Stimulated activated CD4-positive, alpha-beta T cell treated with anti-CD3 and anti-CD28 coated beads, Interleukin-4, amount 100 ng/mL, for 24 hours (primary cell): ENCODE data around the gene NELFB.
A peak's percentile ranks its signal among the peaks of the same experiment; 100 is the strongest.

Experiments
- DNase-seq: peaks from one replicate; pipeline ENCODE4 v3.0.0-alpha.2; 2020

Gene NELFB

DNA sequence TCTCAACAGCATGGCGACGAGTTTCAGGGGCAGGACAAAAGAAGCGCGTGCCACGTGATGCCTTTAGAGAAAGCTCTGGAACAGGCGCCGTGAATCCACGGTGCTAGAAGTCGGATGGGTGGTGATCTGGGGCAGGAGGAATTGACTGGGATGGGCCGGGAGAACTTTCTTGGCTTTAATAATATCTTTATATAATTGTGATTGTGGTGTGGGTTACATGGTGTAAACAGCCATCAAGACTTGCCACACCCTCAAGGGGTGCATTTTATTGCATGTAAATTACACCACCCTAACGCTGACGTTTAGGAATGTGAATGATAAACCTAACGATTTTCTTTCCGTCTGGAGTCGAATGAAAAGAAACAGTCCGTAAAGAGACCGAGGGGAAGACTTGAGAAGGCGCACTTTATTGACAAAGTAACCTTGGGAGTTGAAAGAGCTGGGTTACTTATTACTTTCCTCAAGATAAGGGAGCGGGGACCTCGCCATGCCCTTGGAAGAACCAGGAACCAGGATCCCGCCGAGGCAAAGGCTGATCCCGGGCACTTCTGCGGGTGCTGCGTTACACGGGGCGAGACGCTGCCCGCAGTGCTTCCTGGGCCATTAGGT lies 38.5 kb downstream of the NELFB start:
- no peak for DNase-seq

DNA sequence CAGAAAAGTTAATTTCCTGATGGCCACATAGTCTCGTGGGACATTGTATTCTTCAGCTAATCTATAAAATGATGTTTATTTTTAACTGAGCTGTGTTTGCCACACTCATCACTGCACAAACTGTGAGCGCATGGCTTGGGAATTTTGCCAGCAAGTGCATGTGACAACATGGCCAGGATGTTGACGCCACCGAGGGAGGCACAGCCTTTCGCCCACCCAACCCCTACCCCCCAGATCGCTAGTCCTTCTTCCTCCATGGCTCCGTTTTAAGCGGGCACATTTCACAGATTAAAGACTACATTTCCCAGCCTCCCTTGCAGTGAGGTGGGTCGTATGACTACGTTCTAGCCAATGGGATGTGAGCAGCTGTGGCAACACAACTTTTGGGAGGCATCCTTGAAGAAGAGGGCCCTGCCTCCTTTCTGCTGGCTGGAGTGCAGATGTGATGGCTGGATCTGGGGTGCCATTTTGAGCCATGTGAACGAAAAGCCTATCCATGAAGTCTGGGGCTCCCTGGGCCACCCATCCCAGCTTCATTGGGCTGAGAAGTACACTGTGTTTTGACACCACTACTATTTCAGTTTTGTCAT lies 39.1 kb downstream of the NELFB start:
- no peak for DNase-seq

GRCh38 chr9:137294681-137295237 lies 39.6 kb downstream of the NELFB start:
- DNase-seq, result no peak

GRCh38 chr9:137295238-137295811 lies 40.2 kb downstream of the NELFB start:
- DNase-seq, result peak; percentile 46

GRCh38 chr9:137295849-137296669 lies 40.9 kb downstream of the NELFB start:
- DNase-seq, result no peak

DNA sequence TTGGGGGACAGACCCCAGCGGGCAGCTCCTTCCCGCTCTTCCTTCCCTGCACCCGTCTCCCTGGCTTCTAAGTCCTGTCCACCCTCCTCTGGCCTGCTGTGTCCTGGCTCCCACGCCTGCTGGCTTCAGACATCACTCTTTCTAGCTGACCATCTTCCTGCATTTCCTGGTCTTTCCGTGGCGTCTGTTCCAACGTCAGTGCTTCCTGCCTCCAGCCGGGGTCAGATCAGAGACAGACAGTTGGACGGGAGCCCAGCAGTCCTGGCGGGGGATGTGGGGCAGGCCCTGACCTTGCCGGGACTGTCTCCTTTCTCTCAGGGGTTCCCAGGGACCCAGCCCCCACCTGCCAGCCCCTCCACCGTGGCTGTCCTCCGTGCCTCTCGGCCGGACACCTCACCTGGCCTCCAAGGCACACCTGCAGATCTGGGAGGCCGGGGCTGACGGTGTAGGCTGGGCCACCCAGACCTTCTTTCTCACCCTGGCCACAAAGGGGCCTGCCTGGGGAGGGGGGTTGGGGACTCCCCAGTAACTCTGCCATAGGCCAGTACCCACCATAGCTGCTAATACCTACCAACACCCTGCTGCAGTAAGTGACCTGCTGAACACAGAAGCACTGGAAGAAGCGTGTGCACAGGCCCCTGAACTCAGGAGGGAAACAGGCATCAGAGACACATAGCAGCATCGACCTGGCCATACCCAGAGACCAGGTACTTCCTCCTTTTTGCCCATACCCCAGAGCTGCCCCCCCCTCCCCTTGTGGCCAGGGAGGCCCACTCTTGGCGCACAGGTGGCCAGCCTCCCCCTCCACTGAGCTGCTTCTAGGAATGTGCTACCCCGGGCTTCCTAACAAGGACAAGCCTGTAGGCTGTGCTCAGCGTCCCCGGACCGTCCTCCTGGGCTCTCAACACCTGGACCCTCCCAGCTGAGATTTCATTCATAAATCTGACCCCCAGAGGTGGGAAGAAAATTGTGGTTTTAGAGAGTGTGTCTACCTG lies 41.8 kb downstream of the NELFB start:
- no peak for DNase-seq

GRCh38 chr9:137297966-137298365 lies 42.8 kb downstream of the NELFB start:
- no peak for DNase-seq

GRCh38 chr9:137298401-137299202 lies 43.5 kb downstream of the NELFB start:
- no peak for DNase-seq

- no peak for DNase-seq
Observed at GRCh38 chr9:137299203-137299565, 44.1 kb downstream of the NELFB start.

GRCh38 chr9:137299938-137300337 lies 44.8 kb downstream of the NELFB start:
- no peak for DNase-seq

DNA sequence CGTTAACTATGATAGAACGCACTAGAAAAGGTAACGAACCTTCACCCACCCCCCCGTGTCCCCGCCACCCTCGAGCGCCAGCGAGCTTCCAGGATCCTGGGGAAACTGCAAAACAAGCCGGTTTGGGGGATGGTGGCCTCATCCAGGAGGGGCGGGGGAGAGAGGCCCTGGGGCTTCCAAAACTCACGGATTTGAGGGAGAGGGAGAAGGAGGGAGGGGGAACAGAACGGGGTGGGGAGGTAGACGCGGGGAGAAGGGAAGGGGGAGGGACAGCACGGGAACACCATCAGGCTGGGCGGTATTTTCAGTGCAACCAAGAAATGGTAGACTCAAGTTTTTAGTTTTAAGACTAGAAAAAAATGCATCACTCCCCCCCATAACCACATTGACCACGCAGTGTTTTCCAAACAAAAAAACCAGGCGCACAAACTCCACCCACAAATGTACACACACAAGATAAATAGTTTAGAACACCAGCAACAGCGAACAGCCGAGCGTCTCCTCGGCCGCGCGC lies 45.5 kb downstream of the NELFB start:
- no peak for DNase-seq

- no peak for DNase-seq
Observed at GRCh38 chr9:137301081-137301947, 46.2 kb downstream of the NELFB start.

DNA sequence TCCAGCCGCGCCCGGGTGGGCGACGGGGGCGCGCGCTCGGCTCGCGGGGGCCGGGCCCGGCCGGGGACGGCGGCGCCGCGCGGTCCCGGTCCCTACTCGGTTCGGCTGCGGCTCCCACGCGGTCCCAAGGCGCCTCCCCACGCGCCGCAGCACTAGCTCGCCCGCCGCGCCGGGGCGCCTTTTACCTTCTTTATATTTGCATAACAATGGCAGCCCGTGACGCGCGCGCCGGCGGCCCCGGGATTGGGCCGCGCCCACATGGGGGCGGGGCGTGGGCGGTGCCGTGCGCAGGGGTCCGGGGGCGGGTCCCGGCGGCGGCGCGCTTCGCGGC lies 47.0 kb downstream of the NELFB start, which contains the start of gene NRARP:
NRARP (minus strand) TSS at position 154 of the 331 bp plus-strand sequence. CDS start 343 bp downstream, outside the sequence.
- peak; percentile 91 for DNase-seq

- DNase-seq, result no peak
Observed at GRCh38 chr9:137302449-137303150, 47.5 kb downstream of the NELFB start.

DNA sequence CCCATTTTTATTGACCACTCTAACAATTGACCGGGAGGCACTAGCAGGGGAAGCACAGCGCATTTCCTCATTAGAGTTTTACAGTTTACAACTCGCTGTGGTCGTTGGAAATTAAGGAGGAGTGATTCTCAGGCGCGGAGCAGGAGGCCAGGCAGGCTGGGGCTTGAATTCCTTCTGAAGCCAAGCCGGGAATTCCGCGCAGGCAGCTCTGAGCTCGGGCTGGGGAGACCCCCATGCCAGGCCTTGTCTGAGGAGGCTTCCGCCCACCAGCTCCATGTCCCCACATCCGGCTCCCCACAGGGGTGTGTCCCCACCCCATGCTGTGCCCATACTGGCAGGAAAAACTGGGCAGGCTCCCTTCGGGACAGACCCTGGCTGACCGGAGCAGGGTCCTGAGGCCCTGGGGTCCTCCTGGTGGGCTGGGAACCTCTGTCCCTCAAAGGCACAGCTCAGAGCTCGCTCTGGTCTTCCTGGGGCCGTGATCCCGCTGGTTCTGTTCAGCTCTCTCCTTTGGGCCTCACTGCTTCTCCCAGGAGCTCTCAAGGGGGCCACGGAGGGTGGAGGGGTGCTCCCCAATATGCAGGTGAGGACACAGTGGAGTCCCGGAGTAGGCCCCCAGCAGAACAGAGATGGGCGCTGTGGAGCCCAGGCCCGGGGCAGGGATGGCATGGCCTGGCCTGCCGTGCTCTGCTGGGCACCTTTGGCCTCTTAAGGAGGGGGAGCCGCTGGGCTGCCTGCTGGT lies 48.2 kb downstream of the NELFB start:
- DNase-seq, result no peak

GRCh38 chr9:137303893-137304382 lies 48.8 kb downstream of the NELFB start:
- no peak for DNase-seq

DNA sequence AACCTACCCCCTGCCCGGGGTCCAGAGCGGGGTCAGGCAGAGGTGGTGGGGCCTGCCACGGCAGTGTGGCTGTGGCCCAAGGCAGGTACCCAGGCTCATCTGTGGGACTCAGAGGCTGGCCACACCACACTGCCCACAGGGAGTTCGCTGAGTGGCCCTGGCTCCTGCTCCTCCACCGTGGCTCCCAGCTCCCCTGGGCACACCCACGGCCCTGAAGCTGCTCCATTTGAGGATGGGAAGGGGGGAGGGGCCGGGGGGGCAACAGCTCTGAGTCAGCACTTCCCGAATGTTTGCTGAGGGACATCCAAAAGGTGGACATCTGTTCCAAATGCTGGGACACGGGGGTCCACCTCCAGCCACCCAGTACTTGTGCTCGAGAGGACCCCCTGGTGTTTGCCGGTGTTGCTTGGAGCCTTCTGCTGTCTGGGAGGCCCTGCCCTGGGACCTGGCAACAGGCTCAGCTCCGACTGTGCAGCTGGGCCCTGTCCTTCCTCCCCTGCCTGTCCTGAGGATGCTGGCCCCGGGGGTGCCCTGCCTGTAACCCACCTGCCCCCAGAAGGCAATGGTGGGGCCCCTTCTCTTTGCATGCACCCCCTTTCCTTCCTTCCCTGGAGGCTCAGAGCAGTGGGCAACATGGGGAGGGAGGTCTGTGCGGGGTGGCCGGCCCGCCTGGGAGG lies 49.4 kb downstream of the NELFB start:
- no peak for DNase-seq
